A673 (cell line): ENCODE measurements around the gene TSPAN15. TPM values are rescaled to one million over a fixed set of nuclear protein-coding genes. Genes with fewer than 3 reads are reported as not detected.

Experiments
- BruUV-seq: library from RNA; stranded (reverse); fragments of 400-500 nt; replicated peaks from 2 replicates; lab custom pipeline; 2021; lab: Mats Ljungman, UMichigan
- CTCF ChIA-PET: fragments of 300-600 bp; sonication (Branson Sonifier 250); formaldehyde crosslinking; loops from one replicate; lab custom pipeline; 2022; ENCODE audit warnings: antibody characterized with exemption; lab: Charles Lee
- POLR2A ChIA-PET: fragments of 300-600 bp; sonication (Branson Sonifier 250); formaldehyde crosslinking; loops from one replicate; lab custom pipeline; 2022; ENCODE audit warnings: antibody characterized with exemption; ENCODE audit not compliant: low non-redundant PET; lab: Charles Lee
- DNase-seq: peaks from one replicate; pipeline ENCODE4 v3.0.0-alpha.2; 2015; ENCODE audit warnings: low spot score
- H3K27ac ChIP-seq: fragments of 200-600 bp; sonication (generic); 2 replicates; pipeline ENCODE4 v1.5.1; 2016; ENCODE audit warnings: mixed run types, low read depth, mild to moderate bottlenecking, mixed read lengths, antibody characterized with exemption, low read length; ENCODE audit not compliant: poor library complexity, severe bottlenecking
- H3K27me3 ChIP-seq: fragments of 200-600 bp; sonication (generic); replicated peaks from 2 replicates; pipeline ENCODE4 v1.6.1; 2017; ENCODE audit warnings: mixed run types, low read depth, mild to moderate bottlenecking, mixed read lengths, antibody characterized with exemption, low read length; ENCODE audit not compliant: insufficient read depth, poor library complexity
- H3K36me3 ChIP-seq: fragments of 200-600 bp; sonication (generic); 2 replicates; pipeline ENCODE4 v1.6.1; 2016; ENCODE audit warnings: mixed run types, mild to moderate bottlenecking, mixed read lengths, antibody characterized with exemption, low read length; ENCODE audit not compliant: insufficient read depth, poor library complexity, severe bottlenecking
- H3K4me1 ChIP-seq: fragments of 200-600 bp; sonication (generic); 2 replicates; pipeline ENCODE4 v1.6.1; 2017; ENCODE audit warnings: mixed run types, mild to moderate bottlenecking, mixed read lengths, antibody characterized with exemption, low read length; ENCODE audit not compliant: insufficient read depth, poor library complexity, severe bottlenecking
- H3K4me3 ChIP-seq: fragments of 200-600 bp; sonication (generic); 2 replicates; pipeline ENCODE4 v1.5.1; 2016; ENCODE audit warnings: low read depth, mixed run types, mild to moderate bottlenecking, mixed read lengths, low read length; ENCODE audit not compliant: poor library complexity, severe bottlenecking
- H3K9me3 ChIP-seq: fragments of 200-600 bp; sonication (generic); 2 replicates; pipeline ENCODE4 v1.6.1; 2016; ENCODE audit warnings: mixed run types, low read depth, mild to moderate bottlenecking, mixed read lengths, antibody characterized with exemption, low read length; ENCODE audit not compliant: poor library complexity, severe bottlenecking
- CTCF ChIP-seq: fragments of 300-800, 200-600 bp; sonication (generic); conservative IDR thresholded peaks from 2 replicates; pipeline ENCODE4 v1.5.1; 2017; ENCODE audit warnings: low read depth, mild to moderate bottlenecking, antibody characterized with exemption, low read length, moderate library complexity, mixed read lengths
- EZH2 ChIP-seq: fragments of 200-600 bp; sonication (generic); IDR thresholded peaks from 2 replicates; pipeline ENCODE4 v1.6.1; 2017; ENCODE audit warnings: borderline replicate concordance, low read depth, mild to moderate bottlenecking, mixed read lengths, antibody characterized with exemption, low read length; ENCODE audit not compliant: poor library complexity, severe bottlenecking
- intact Hi-C: fragments of 100-400 bp; cut with micrococcal nuclease; formaldehyde crosslinking; loops from one replicate; pipeline ENCODE4 v1.10.0; 2022; ENCODE audit not compliant: unreplicated experiment
- total RNA-seq: library from RNA; stranded (reverse); gene quantifications from 2 replicates; pipeline ENCODE4 v1.2.3, GENCODE V29; 2021

The TSPAN15 gene
- total RNA-seq, 1 experiment from 2014 or later, result 2.1 TPM

DNA sequence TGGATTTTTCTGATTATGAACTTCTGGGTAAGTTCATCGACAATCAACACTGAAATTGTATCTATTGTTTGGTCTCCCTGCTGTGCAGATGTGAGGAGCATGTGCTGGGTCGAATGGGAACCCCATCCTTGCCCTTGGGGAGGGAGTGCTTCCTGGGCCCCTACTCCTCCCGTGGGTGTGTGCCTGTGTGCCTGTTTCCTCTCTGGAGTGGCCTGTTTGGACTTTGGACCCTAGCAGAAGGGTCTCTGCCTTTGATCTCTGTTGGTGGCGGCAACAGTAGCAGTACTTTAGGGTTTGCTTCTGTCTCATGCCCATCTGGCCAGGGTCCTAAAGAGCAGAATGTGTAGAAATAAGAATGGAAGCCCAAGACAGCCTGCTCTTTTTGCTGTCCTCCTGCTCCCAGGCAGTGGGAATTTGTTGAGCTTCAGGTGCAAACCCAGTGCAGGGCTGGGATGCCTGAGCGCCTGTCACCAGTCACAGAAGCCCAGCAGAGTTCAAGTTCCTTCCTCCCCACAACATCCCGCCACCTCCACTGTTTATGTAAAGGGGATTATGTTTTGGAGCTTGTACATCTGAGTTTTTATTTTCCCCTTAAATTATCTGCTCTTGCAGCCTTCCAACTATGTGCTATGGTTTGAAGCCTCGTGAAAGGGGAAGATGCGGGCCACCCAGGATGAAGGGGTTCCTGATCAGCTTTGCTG is 33.1 kb upstream of the TSPAN15 start:
- Histone ChIP-seq H3K27me3 (no peaks in the 10 kb centered on the region), H3K36me3 (no peaks in the 10 kb centered on the region), H3K27ac (no peak overlapping the region), H3K9me3 (no peaks in the 10 kb centered on the region), H3K4me3 (no peak overlapping the region), H3K4me1 (no peaks in the 10 kb centered on the region)
- DNase-seq, result no peak
- TF ChIP-seq EZH2 (no peak), CTCF (no peak)
- ChIA-PET POLR2A (interaction anchor here (0.6 kb wide), 1 partner anchor 30 kb away, joined by 5 read pairs; no protein-coding TSS in a partner anchor), CTCF (no interaction called here)
- no TSS peak for BruUV-seq
- intact Hi-C loops, result loop anchor here (10.0 kb wide), 1 partner anchor 433 kb away; the partner anchor contains the start of gene KIFBP

- intact Hi-C loops, result loop anchor here (10.0 kb wide), 1 partner anchor 434 kb away; the partner anchor contains the start of gene KIFBP
- H3K4me1 ChIP-seq, result no peaks in the 10 kb centered on the region
Observed at GRCh38 chr10:69419096-69419743, 32.0 kb upstream of the TSPAN15 start.

GRCh38 chr10:69419744-69420126 is 31.5 kb upstream of the TSPAN15 start:
- ChIA-PET POLR2A (no interaction called here), CTCF (interaction anchor here (0.9 kb wide), 1 partner anchor 12 kb away, joined by 3 read pairs; no protein-coding TSS in a partner anchor)
- intact Hi-C loops, result loop anchor here (10.0 kb wide), 1 partner anchor 435 kb away; the partner anchor contains the start of gene KIFBP
- TF ChIP-seq CTCF (no peak), EZH2 (no peak)
- Histone ChIP-seq H3K27me3 (no peaks in the 10 kb centered on the region), H3K9me3 (no peaks in the 10 kb centered on the region), H3K4me3 (no peak overlapping the region), H3K4me1 (no peaks in the 10 kb centered on the region), H3K36me3 (no peaks in the 10 kb centered on the region), H3K27ac (no peak overlapping the region)
- no TSS peak for BruUV-seq
- no peak for DNase-seq

More at GRCh38 chr10:69419096-69419743, 32.0 kb upstream of the TSPAN15 start:
- no peak overlapping the region for H3K27ac ChIP-seq
- no peak overlapping the region for H3K4me3 ChIP-seq
- TF ChIP-seq EZH2, result no peak
- no peak for TF ChIP-seq CTCF
- ChIA-PET POLR2A (no interaction called here), CTCF (interaction anchor here (0.9 kb wide), 1 partner anchor 11 kb away, joined by 3 read pairs; no protein-coding TSS in a partner anchor)
- DNase-seq, result no peak
- no peaks in the 10 kb centered on the region for H3K9me3 ChIP-seq
- no peaks in the 10 kb centered on the region for H3K36me3 ChIP-seq
- BruUV-seq, result no TSS peak
- no peaks in the 10 kb centered on the region for H3K27me3 ChIP-seq
